HepG2 (cell line): ENCODE data around the gene SUPT6H. TPM values are rescaled to one million over a fixed set of nuclear protein-coding genes. Genes with fewer than 3 reads are reported as not detected.

Experiments
- AGO1 ChIP-seq: fragments of 200-400 bp; formaldehyde crosslinking; IDR thresholded peaks from 2 replicates; pipeline ENCODE4 v1.6.1; 2017; ENCODE audit warnings: mild to moderate bottlenecking, low read depth, low read length, moderate library complexity; ENCODE audit not compliant: poor library complexity, severe bottlenecking
- ASH2L ChIP-seq: fragments of 300-600, 200-600 bp; sonication (generic); IDR thresholded peaks from 2 replicates; pipeline ENCODE4 v1.7.0; 2017; ENCODE audit warnings: low read depth, mild to moderate bottlenecking, moderate library complexity, mixed read lengths, low read length; ENCODE audit not compliant: insufficient read length
- ERF ChIP-seq: IDR thresholded peaks from 2 replicates; pipeline ENCODE4 v1.6.1; 2018; ENCODE audit warnings: missing biosample characterization, missing genetic modification reagents
- HIC2 ChIP-seq: sonication (generic); formaldehyde crosslinking; IDR thresholded peaks from 2 replicates; pipeline ENCODE4 v1.9.0; 2022; ENCODE audit warnings: low read depth, missing genetic modification reagents
- HNRNPLL ChIP-seq: fragments of 200-400 bp; formaldehyde crosslinking; IDR thresholded peaks from 2 replicates; pipeline ENCODE4 v1.6.1; 2017; ENCODE audit warnings: mild to moderate bottlenecking, low read depth, low read length; ENCODE audit not compliant: poor library complexity, severe bottlenecking
- MAFG ChIP-seq: sonication (generic); formaldehyde crosslinking; IDR thresholded peaks from 2 replicates; pipeline ENCODE4 v1.5.1; 2020; ENCODE audit warnings: mild to moderate bottlenecking, missing genetic modification reagents
- MXI1 ChIP-seq: IDR thresholded peaks from 3 replicates; pipeline ENCODE4 v1.6.1; 2012; ENCODE audit warnings: low read depth, low read length, inconsistent platforms, borderline replicate concordance
- NAIF1 ChIP-seq: sonication (generic); formaldehyde crosslinking; IDR thresholded peaks from 2 replicates; pipeline ENCODE4 v1.5.0; 2020; ENCODE audit warnings: mild to moderate bottlenecking, missing genetic modification reagents, borderline replicate concordance
- RFXAP ChIP-seq: sonication (generic); formaldehyde crosslinking; IDR thresholded peaks from 2 replicates; pipeline ENCODE4 v1.4.0; 2020; ENCODE audit warnings: missing genetic modification reagents, borderline replicate concordance
- SAP130 ChIP-seq: IDR thresholded peaks from 2 replicates; pipeline ENCODE4 v1.6.1; 2016; ENCODE audit warnings: low read depth
- TOE1 ChIP-seq: sonication (generic); formaldehyde crosslinking; IDR thresholded peaks from 2 replicates; pipeline ENCODE4 v1.4.0; 2020; ENCODE audit warnings: mild to moderate bottlenecking, missing genetic modification reagents
- ZGPAT ChIP-seq: IDR thresholded peaks from 2 replicates; pipeline ENCODE4 v1.6.1; 2016; ENCODE audit warnings: mild to moderate bottlenecking
- ZMAT5 ChIP-seq: sonication (generic); formaldehyde crosslinking; IDR thresholded peaks from 2 replicates; pipeline ENCODE4 v1.5.0; 2020; ENCODE audit warnings: mild to moderate bottlenecking, low read depth, missing genetic modification reagents, borderline replicate concordance
- ZMYM4 ChIP-seq: sonication (generic); formaldehyde crosslinking; IDR thresholded peaks from 2 replicates; pipeline ENCODE4 v1.8.1; 2023; ENCODE audit warnings: mild to moderate bottlenecking, missing genetic modification reagents
- ZNF777 ChIP-seq: sonication (generic); formaldehyde crosslinking; IDR thresholded peaks from 2 replicates; pipeline ENCODE4 v1.4.0; 2020; ENCODE audit warnings: missing genetic modification reagents
- polyA plus RNA-seq, 8 experiments: library from polyadenylated mRNA; depleted of rRNA in 3 of 8; stranded (reverse) in 7 of 8; unstranded in 1 of 8; fragments of >200 nt; fragmentation: Illumina TruSeq in 4 of 8; extraction: Trizol in 4 of 8; gene quantifications; 2 replicates each; pipeline versions ENCODE4 v1.2.1 to v1.2.3, GENCODE V29; 2011 to 2016; ENCODE audit warnings: low read depth in 4 of 8, missing spikeins in 1 of 8, mixed read lengths in 1 of 8; ENCODE audit not compliant: insufficient read depth in 1 of 8
- total RNA-seq, 5 experiments: library from RNA; depleted of rRNA; stranded (reverse); fragments of >200 nt; fragmentation: Illumina TruSeq; extraction: Trizol; gene quantifications; 2 replicates each; pipeline ENCODE4 v1.2.3, GENCODE V29; 2016; ENCODE audit warnings: low read depth in 1 of 5
- TF ChIP-seq, protein P1 (sequence below): sonication (generic); formaldehyde crosslinking; IDR thresholded peaks from 2 replicates; pipeline ENCODE4 v1.9.0; 2021; ENCODE audit warnings: missing genetic modification reagents, borderline replicate concordance
- TF ChIP-seq, protein P2 (sequence below): sonication (generic); formaldehyde crosslinking; IDR thresholded peaks from 2 replicates; pipeline ENCODE4 v1.5.0; 2020; ENCODE audit warnings: mild to moderate bottlenecking, missing genetic modification reagents, borderline replicate concordance
- TF ChIP-seq, protein P3 (sequence below): sonication (generic); formaldehyde crosslinking; IDR thresholded peaks from 2 replicates; pipeline ENCODE4 v1.4.0; 2020; ENCODE audit warnings: mild to moderate bottlenecking, missing genetic modification reagents
- TF ChIP-seq, protein P4 (sequence below): IDR thresholded peaks from 2 replicates; pipeline ENCODE4 v1.6.1; 2016; ENCODE audit warnings: mild to moderate bottlenecking, missing biosample characterization, missing genetic modification reagents

The SUPT6H gene
- total and polyA plus RNA-seq, 2 of the 13 experiments (the other 11 are each of a cell fraction or from before 2014, with no cell fraction given) = 32.7 to 39.9 TPM

- TF ChIP-seq ZGPAT (CRISPR knock-in tag) (peak; percentile 75), ASH2L (peak; percentile 11), HIC2 (peak; percentile 89), RFXAP (CRISPR knock-in tag) (peak; percentile 54; the same call in 1 of the 2 replicates), NAIF1 (CRISPR knock-in tag) (no peak), MAFG (no peak), ZMAT5 (no peak), ERF (CRISPR knock-in tag) (no peak; the same call in 1 of the 2 replicates), AGO1 (no peak), SAP130 (CRISPR knock-in tag) (peak; percentile 74), ZNF777 (no peak), HNRNPLL (peak; percentile 55), MXI1 (peak; percentile 81; the same call in 2 of the 3 replicates), TOE1 (CRISPR knock-in tag) (0 out of 2 replicates have a peak, but pooled peaks have one; percentile 64), ZMYM4 (CRISPR knock-in tag) (no peak; the same call in 1 of the 2 replicates)
- TF ChIP-seq, protein P1, sequence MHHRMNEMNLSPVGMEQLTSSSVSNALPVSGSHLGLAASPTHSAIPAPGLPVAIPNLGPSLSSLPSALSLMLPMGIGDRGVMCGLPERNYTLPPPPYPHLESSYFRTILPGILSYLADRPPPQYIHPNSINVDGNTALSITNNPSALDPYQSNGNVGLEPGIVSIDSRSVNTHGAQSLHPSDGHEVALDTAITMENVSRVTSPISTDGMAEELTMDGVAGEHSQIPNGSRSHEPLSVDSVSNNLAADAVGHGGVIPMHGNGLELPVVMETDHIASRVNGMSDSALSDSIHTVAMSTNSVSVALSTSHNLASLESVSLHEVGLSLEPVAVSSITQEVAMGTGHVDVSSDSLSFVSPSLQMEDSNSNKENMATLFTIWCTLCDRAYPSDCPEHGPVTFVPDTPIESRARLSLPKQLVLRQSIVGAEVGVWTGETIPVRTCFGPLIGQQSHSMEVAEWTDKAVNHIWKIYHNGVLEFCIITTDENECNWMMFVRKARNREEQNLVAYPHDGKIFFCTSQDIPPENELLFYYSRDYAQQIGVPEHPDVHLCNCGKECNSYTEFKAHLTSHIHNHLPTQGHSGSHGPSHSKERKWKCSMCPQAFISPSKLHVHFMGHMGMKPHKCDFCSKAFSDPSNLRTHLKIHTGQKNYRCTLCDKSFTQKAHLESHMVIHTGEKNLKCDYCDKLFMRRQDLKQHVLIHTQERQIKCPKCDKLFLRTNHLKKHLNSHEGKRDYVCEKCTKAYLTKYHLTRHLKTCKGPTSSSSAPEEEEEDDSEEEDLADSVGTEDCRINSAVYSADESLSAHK (CRISPR knock-in tag) = no peak
- TF ChIP-seq, protein P2, sequence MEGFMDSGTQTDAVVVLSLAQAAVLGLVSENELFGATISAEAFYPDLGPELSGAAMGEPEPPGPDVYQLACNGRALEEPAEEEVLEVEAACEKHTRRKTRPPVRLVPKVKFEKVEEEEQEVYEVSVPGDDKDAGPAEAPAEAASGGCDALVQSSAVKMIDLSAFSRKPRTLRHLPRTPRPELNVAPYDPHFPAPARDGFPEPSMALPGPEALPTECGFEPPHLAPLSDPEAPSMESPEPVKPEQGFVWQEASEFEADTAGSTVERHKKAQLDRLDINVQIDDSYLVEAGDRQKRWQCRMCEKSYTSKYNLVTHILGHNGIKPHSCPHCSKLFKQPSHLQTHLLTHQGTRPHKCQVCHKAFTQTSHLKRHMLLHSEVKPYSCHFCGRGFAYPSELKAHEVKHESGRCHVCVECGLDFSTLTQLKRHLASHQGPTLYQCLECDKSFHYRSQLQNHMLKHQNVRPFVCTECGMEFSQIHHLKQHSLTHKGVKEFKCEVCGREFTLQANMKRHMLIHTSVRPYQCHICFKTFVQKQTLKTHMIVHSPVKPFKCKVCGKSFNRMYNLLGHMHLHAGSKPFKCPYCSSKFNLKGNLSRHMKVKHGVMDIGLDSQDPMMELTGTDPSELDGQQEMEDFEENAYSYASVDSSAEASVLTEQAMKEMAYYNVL (CRISPR knock-in tag) = no peak
- TF ChIP-seq, protein P3, sequence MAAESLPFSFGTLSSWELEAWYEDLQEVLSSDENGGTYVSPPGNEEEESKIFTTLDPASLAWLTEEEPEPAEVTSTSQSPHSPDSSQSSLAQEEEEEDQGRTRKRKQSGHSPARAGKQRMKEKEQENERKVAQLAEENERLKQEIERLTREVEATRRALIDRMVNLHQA (CRISPR knock-in tag) = no peak
- TF ChIP-seq, protein P4, sequence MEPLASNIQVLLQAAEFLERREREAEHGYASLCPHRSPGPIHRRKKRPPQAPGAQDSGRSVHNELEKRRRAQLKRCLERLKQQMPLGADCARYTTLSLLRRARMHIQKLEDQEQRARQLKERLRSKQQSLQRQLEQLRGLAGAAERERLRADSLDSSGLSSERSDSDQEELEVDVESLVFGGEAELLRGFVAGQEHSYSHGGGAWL (CRISPR knock-in tag) = peak; percentile 82; the same call in 1 of the 2 replicates
Measured at GRCh38 chr17:28710861-28711722, 49.1 kb downstream of the SUPT6H start (continued).
